HCEC 1CT (cell line): ENCODE measurements around the gene ZNF487.
A peak's percentile ranks its signal among the peaks of the same experiment; 100 is the strongest.
"Not testable (repeated sequence)": the region's sequence is repeated elsewhere in the genome, so short reads cannot be mapped to it uniquely, and the experiment has no call there.

Source experiments
- DNase-seq: peaks from one replicate; pipeline ENCODE4 v3.0.0-alpha.2; 2017

The ZNF487 gene

GRCh38 chr10:43436291-43437140 is at the start of gene ZNF487:
Gene ZNF487, plus strand, starts transcription at chr10:43437111. Its CDS starts 38,703 bp downstream, at chr10:43475814.
- peak; percentile 87 for DNase-seq

GRCh38 chr10:43387678-43388032 is 49.3 kb upstream of the ZNF487 start:
- DNase-seq, result no peak

DNA sequence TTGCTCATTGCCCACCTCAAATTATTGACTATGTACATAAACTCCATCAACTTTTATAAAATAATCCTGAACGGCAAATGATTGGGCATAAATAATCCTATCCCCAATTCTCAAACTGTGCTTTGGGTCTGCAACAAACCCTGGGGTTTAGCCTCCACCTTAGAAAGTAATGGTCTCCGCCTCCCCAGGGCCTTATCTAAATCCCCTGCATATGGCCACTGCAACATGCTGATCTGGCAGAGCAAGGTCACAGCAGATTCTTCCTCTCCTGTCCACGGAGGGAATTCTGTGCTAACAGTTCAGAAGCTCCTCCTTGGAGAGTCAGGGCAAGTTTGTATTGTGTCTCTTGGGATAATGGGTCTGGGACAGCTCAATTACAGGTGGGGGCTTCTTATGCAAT is 47.0 kb upstream of the ZNF487 start:
- DNase-seq, result no peak

GRCh38 chr10:43390333-43390732 is 46.6 kb upstream of the ZNF487 start:
- no peak for DNase-seq

- peak; percentile 40 for DNase-seq
Measured at GRCh38 chr10:43390759-43391158, 46.2 kb upstream of the ZNF487 start.

DNA sequence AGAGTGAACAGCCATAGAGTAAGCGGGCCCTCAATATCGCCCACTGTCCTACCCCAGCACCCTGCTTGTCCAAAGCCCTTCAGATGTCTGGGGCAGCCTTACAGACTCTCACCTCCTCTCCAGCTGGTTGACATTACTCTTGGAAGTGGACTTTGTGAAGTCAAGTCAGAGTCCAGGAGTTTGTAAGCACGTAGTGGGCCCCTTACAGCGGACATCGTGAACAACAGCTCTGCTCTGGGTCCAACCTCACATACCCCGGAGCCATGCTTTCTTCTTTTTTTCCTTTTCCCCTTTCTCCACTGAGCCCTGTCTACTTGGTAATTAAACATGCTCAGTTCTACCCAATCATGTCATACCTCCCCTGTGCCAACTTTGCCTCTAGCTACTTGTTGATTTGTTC is 45.4 kb upstream of the ZNF487 start:
- DNase-seq, result no peak

DNA sequence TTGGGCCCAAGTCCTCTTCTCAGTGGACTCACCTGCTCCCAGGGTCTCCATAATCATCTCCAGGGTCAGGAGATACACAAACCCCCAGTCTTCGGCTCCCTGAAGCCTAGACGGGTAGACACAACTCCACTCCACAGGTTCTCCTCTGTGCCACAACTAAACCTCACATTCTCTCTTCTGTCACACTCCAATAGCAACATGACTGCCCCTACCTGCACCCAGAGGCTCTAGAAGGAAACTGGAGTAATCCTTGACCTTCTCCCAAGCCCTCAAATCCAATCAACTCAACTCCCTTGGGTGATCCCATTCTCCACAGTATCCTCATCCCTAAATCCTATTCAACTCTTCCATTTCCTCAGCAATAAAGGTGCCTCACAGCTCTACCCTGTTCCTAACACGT is 44.2 kb upstream of the ZNF487 start:
- no peak for DNase-seq

DNA sequence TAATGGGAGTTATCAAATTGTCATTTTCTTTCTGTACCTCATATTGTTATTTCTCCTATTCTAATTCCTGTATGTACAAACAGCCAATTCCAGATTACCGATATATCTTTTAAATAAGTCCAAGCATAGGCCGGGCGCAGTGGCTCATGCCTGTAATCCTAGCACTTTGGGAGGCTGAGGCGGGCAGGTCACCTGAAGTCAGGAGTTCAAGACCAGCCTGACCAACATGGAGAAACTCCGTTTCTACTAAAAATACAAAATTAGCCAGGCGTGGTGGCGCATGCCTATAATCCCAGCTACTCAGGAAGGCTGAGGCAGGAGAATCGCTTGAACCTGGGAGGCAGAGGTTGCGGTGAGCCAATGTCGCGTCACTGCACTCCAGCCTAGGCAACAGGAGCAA is 43.7 kb upstream of the ZNF487 start:
- DNase-seq, result not testable (repeated sequence)

GRCh38 chr10:43393606-43394360 is 43.1 kb upstream of the ZNF487 start:
- no peak for DNase-seq

- DNase-seq, result no peak
Measured at GRCh38 chr10:43394868-43395267, 42.0 kb upstream of the ZNF487 start.

GRCh38 chr10:43395571-43396060 is 41.3 kb upstream of the ZNF487 start:
- no peak for DNase-seq

GRCh38 chr10:43396061-43396927 is 40.6 kb upstream of the ZNF487 start:
- peak; percentile 69 for DNase-seq

DNA sequence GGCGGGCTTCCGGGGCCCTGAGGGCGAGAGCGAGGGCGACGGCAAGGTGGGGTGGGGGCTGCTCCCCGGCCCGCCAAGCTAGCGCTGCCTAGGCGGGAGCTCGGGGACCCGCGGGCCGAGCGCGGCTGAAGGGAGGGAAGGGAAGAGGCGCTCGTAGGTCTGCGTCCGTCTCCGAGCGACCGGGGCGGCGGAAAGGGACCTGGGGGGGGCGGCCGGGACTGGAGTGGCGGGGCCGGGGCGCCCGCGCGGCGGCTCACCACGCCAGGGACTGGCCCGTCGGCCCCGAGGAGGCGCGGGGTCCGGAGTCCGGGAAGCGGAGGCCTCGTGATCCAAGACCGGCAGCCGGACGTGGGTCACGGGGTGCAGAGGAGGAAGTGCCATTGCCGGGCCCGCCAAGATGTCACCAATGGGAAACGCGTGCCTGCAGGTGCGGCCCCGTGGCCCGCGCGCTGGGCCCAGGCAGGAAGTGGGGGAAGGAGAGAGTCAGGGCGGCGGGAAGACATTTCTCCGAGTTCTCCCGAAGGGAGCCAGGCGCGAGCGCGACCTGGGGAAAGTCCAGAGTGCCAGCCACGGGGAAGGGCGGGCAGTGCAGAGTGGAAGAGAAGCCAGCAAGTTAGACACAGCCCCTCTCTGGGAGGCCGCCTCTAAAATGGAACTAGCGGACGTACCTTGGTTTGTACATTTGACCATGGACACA is 39.8 kb upstream of the ZNF487 start:
- DNase-seq, result peak; percentile 85

GRCh38 chr10:43398939-43399319 is 38.0 kb upstream of the ZNF487 start:
- no peak for DNase-seq

DNA sequence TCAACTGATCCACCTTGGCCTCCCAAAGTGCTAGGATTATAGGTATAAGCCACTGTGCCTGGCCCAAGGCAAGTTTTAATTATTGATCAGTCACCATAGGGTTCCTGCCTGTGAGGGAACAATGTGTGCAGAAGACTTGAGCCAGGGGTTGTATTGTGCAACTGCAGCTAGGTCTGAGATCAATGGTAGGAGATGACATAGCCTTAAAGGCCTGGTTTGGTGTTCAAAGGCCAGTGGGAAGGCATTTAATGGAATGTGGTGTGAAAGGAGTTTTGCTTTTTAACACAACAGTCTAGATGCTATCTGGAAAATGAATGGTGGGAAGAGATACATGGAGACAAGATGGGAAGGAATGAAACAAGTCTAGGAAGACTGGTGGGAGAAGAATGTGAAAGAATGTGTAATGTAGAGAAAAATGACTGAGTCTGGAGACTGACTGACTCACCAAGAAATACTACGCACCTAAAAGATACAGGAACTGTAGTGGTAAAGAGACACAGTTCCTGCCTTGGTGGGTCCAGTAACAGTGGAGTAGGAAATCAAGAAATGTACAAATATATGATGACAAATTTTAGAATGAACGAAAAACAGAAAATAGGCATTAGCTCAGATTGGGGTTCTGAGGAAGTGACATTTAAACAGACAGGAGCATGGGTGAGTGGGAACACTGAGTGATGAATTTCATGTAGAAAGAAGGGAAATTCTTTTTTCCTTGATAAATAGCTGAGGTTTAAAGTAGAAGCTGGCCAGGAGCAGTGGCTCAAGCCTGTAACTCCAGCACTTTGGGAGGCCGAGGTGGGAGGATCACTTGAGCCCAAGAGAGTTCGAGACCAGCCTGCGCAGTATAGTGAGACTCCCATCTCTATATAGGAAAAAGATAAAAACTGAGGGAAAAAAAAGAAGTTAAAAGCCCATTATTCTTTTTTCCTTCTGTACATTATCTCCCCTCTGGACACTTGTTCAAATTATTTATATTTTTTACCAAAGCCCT is 37.3 kb upstream of the ZNF487 start:
- peak; percentile 58 for DNase-seq

DNA sequence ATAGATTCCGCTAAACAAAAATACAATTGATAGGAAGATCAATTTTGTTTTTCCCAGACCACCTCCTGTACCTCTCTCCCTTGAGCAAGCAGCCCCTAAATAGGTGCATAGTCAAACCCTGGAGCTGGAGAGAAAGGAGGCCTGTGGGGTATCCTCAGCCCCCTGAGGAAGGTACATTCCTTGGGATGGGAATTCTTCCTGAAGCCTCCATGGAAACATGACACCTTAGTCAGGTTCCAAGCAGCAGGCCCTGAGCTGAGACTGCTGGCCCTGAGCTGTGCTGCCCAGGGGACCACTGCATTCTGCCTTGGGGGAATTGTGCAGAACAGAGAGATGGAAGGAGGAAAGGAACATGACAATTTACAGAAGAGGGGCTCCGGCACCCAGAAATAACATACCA is 35.3 kb upstream of the ZNF487 start:
- no peak for DNase-seq

DNA sequence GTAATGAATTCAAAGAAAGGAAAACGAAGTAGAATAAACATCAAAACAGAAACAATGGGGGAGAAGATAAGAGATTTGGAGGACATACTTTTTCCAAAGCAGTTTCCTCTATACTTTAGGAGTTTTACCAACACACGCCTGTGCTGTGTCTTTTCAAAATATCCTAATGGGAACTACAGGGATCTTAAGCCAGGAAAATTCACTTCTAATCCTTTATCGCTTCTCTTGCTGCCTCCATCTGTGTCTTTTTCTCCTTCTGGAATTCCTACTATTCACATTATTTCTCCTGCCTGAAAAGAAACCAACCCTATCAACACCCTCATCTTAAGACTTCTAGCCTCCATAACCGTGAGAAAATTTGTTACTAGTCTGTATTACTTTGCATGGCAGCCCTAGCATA is 34.7 kb upstream of the ZNF487 start:
- DNase-seq, result no peak

DNA sequence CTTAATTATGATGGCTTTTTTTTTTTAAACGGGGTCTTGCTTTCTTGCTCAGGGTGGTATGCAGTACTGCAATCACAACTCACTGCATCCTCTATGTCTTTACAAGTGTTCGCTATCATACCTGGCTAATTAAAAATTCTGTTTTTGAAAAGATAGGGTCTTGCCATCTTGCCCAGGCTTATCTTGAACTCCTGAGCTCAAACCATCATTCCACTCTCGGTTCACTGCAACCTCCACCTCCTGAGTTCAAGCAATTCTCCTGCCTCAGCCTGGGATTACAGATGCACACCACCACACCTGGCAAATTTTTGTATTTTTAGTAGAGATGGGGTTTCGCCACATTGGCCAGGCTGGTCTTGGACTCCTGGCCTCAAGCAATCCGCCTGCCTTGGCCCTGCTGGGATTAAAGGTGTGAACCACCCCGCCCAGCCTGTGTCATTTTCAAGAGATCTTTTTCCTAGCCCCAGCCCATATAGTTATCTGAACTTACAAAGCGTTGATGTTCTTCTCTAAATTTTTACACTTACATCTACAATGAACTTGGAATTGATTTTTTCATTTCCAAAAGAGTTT is 33.9 kb upstream of the ZNF487 start:
- no peak for DNase-seq

DNA sequence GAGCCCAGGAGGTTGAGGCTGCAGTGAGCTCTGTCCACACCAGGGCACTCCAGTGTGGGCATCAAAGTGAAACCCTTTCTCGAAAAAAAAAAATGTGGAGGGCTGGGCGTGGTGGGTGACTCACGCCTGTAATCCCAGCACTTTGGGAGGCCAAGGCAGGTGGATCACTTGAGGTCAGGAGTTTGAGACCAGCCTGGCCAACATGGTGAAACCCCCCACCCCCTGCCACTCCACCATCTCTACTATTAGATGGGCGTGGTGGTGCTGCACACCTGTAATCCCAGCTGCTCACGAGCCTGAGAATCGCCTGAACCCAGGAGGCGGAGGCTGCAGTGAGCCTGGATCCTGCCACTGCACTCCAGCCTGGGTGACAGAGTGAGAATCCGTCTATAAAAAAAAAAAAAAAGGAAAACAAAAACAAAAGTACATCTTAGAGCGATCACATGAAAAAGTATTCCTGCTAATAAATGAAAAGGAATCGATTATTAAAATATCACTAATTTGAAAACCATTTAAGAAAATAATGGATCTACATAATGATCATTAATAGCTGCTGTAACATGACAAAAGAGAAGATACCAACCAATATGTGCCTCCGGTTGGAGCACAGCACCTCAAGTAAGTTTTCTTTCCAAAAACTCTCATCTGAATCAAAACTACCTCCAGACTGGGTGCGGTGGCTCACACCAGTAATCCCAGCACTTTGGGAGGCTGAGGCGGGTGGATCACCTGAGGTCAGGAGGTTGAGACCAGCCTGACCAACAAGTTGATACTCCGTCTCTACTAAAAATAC is 32.8 kb upstream of the ZNF487 start:
- DNase-seq, result no peak

GRCh38 chr10:43404704-43405084 is 32.2 kb upstream of the ZNF487 start:
- no peak for DNase-seq
